Caco-2 (cell line): ENCODE results near the gene CTTNBP2. TPM values are rescaled to one million over a fixed set of nuclear protein-coding genes. Genes with fewer than 3 reads are reported as not detected.
A peak's percentile ranks its signal among the peaks of the same experiment; 100 is the strongest.

Experiments used
- BruUV-seq: library from RNA; stranded (reverse); fragments of 400-500 nt; replicated peaks from 2 replicates; lab custom pipeline; 2021; lab: Mats Ljungman, UMichigan
- CTCF ChIA-PET: fragments of 300-600 bp; sonication (Branson Sonifier 250); formaldehyde crosslinking; loops from one replicate; lab custom pipeline; 2022; ENCODE audit warnings: antibody characterized with exemption; lab: Charles Lee
- POLR2A ChIA-PET: fragments of 300-600 bp; sonication (Branson Sonifier 250); formaldehyde crosslinking; loops from one replicate; lab custom pipeline; 2022; ENCODE audit warnings: antibody characterized with exemption; lab: Charles Lee
- DNase-seq, 2 experiments: peaks; one replicate each; pipeline versions ENCODE4 v3.0.0 to v3.0.0-alpha.2; 2020 to 2022
- H3K27me3 ChIP-seq: replicated peaks from 2 replicates; pipeline ENCODE4 v1.6.0; 2011; ENCODE audit warnings: low read length; ENCODE audit not compliant: control insufficient read depth, insufficient read depth
- H3K36me3 ChIP-seq: 2 replicates; pipeline ENCODE4 v1.5.1; 2011; ENCODE audit warnings: low read length; ENCODE audit not compliant: control insufficient read depth, insufficient read depth
- H3K4me1 ChIP-seq: fragments of 250-450 bp; sonication (Bioruptor Pico); 2 replicates; pipeline ENCODE4 v1.5.1; 2020; ENCODE audit warnings: mild to moderate bottlenecking
- H3K4me3 ChIP-seq: 2 replicates; pipeline ENCODE4 v1.5.1; 2011; ENCODE audit warnings: low read depth, mild to moderate bottlenecking, control low read depth, low read length
- H3K9me3 ChIP-seq: fragments of 250-450 bp; sonication (Bioruptor Pico); 2 replicates; pipeline ENCODE4 v1.5.1; 2020; ENCODE audit warnings: mild to moderate bottlenecking, moderate library complexity
- H3K27ac Mint-ChIP-seq: one replicate; pipeline ENCODE4 v1.8.0; 2022; ENCODE audit warnings: mixed read lengths; ENCODE audit not compliant: unreplicated experiment
- H3K27me3 Mint-ChIP-seq: one replicate; pipeline ENCODE4 v1.8.0; 2022; ENCODE audit warnings: mixed read lengths; ENCODE audit not compliant: insufficient read depth, unreplicated experiment
- H3K36me3 Mint-ChIP-seq: one replicate; pipeline ENCODE4 v1.8.0; 2022; ENCODE audit warnings: mild to moderate bottlenecking, mixed read lengths; ENCODE audit not compliant: insufficient read depth, unreplicated experiment
- H3K4me1 Mint-ChIP-seq: one replicate; pipeline ENCODE4 v1.8.0; 2022; ENCODE audit warnings: low read depth, mixed read lengths; ENCODE audit not compliant: unreplicated experiment
- H3K4me3 Mint-ChIP-seq: one replicate; pipeline ENCODE4 v1.8.0; 2022; ENCODE audit warnings: mild to moderate bottlenecking, moderate library complexity, mixed read lengths; ENCODE audit not compliant: unreplicated experiment
- H3K9me3 Mint-ChIP-seq: one replicate; pipeline ENCODE4 v1.8.0; 2022; ENCODE audit warnings: mixed read lengths; ENCODE audit not compliant: unreplicated experiment
- intact Hi-C: fragments of 100-400 bp; cut with micrococcal nuclease; formaldehyde crosslinking; loops from one replicate; pipeline ENCODE4 v1.10.0; 2022; ENCODE audit not compliant: unreplicated experiment
- total RNA-seq: library from RNA; stranded (reverse); gene quantifications from 2 replicates; pipeline ENCODE4 v1.2.3, GENCODE V29; 2022
- TF ChIP-seq, protein P1 (sequence below), 2 experiments: fragments of 200-600 bp in 1 of 2; IDR thresholded peaks; 1 replicate in 1 of 2; 2 replicates in 1 of 2; pipeline versions ENCODE4 v1.5.1 to v1.8.0; 2011 to 2022; ENCODE audit warnings: antibody characterized with exemption in 1 of 2, control low read depth in 1 of 2, inconsistent platforms in 1 of 2, low read depth in 1 of 2, low read length in 1 of 2, mild to moderate bottlenecking in 1 of 2, moderate library complexity in 1 of 2; ENCODE audit not compliant: insufficient read depth in 1 of 2, severe bottlenecking in 1 of 2, unreplicated experiment in 1 of 2

The CTTNBP2 gene
- total RNA-seq, 1 experiment from 2014 or later = 3.2 TPM

DNA sequence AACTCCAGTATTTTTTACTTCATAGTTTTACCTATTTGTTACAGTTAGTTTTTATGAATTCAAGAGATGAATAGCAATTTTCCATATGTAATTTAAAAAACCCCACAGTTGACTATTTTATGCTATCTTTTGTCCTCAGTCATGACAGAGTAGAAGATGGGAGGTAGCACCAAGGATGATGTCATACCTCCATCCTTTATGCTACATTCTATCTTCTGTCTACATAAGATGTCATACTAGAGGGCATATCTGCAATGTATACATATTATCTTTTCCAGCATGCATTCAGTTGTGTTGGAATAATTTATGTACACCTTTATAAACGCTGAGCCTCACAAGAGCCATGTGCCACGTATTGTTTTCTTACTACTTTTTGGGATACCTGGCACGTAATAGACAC is 209.2 kb downstream of the CTTNBP2 start:
- POLR2A ChIA-PET = no interaction called here
- H3K27me3 Mint-ChIP-seq = no peaks in the 10 kb centered on the region
- CTCF ChIA-PET = no interaction called here
- H3K27me3 ChIP-seq = no peaks in the 10 kb centered on the region
- intact Hi-C loops = loop anchor here (10.0 kb wide), 1 partner anchor 1689 kb away; no protein-coding TSS in a partner anchor
- peaks cover 68% of the 10 kb centered on the region for H3K36me3 Mint-ChIP-seq
- DNase-seq = no peak
- H3K4me3 Mint-ChIP-seq = no peak overlapping the region
- TF ChIP-seq, protein P1, sequence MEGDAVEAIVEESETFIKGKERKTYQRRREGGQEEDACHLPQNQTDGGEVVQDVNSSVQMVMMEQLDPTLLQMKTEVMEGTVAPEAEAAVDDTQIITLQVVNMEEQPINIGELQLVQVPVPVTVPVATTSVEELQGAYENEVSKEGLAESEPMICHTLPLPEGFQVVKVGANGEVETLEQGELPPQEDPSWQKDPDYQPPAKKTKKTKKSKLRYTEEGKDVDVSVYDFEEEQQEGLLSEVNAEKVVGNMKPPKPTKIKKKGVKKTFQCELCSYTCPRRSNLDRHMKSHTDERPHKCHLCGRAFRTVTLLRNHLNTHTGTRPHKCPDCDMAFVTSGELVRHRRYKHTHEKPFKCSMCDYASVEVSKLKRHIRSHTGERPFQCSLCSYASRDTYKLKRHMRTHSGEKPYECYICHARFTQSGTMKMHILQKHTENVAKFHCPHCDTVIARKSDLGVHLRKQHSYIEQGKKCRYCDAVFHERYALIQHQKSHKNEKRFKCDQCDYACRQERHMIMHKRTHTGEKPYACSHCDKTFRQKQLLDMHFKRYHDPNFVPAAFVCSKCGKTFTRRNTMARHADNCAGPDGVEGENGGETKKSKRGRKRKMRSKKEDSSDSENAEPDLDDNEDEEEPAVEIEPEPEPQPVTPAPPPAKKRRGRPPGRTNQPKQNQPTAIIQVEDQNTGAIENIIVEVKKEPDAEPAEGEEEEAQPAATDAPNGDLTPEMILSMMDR (IDR thresholded peaks at IDR 0.05; ENCODE audit: insufficient read depth in 1 of 2, low read depth in 1 of 2, low read length in 1 of 2, severe bottlenecking in 1 of 2, unreplicated experiment in 1 of 2) = no peak
- H3K36me3 ChIP-seq = peaks cover 7% of the 10 kb centered on the region
- no peak overlapping the region for H3K4me3 ChIP-seq
- H3K9me3 ChIP-seq = no peaks in the 10 kb centered on the region
- peaks cover 62% of the 10 kb centered on the region for H3K4me1 ChIP-seq
- H3K4me1 Mint-ChIP-seq = peaks cover 47% of the 10 kb centered on the region
- BruUV-seq = no TSS peak
- peaks cover 8% of the 10 kb centered on the region for H3K9me3 Mint-ChIP-seq
- peak overlapping the region; percentile 54 for H3K27ac Mint-ChIP-seq

DNA sequence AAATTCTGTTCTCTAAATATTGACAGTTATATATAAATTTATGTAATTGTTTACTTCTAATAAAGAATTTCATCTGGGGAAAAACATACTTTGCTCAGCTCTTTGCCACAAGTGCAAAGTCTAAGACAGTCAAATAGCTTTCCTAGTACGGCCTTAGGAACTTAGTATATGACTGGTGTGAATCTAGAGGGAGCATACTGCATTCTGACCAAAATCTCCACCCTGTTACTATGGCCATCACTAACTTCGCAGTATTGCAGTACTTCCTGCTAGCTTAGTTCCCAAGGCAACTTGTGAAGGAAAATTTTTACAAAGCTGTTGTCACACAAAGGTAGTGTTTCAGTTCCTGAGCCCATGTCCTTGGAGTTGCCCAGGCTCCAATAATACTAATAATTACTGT is 211.9 kb downstream of the CTTNBP2 start:
- Mint-ChIP-seq H3K27me3 (no peaks in the 10 kb centered on the region), H3K4me3 (no peak overlapping the region), H3K27ac (peak overlapping the region; percentile 65), H3K4me1 (peaks cover 42% of the 10 kb centered on the region), H3K9me3 (peaks cover 8% of the 10 kb centered on the region), H3K36me3 (peaks cover 55% of the 10 kb centered on the region)
- TF ChIP-seq, protein P1 (IDR thresholded peaks at IDR 0.05; ENCODE audit: insufficient read depth in 1 of 2, low read depth in 1 of 2, low read length in 1 of 2, severe bottlenecking in 1 of 2, unreplicated experiment in 1 of 2) = no peak
- POLR2A ChIA-PET = interaction anchor here (0.6 kb wide), 2 partner anchors 13 to 25 kb away, joined by 6 to 9 read pairs; no protein-coding TSS in a partner anchor
- Histone ChIP-seq H3K9me3 (no peaks in the 10 kb centered on the region), H3K27me3 (no peaks in the 10 kb centered on the region), H3K36me3 (peaks cover 3% of the 10 kb centered on the region; the same call in 1 of the 2 replicates), H3K4me1 (peaks cover 63% of the 10 kb centered on the region), H3K4me3 (no peak overlapping the region)
- intact Hi-C loops = loop anchor here (10.0 kb wide), 1 partner anchor 1687 kb away; no protein-coding TSS in a partner anchor
- no peak for DNase-seq
- CTCF ChIA-PET = no interaction called here
- no TSS peak for BruUV-seq
